Heart left ventricle (tissue), 13 donors: Measurements from ENCODE around the gene MVB12B.

ENCODE experiments used
- POLR2A ChIP-seq, 2 donors: fragments of 450-650 bp; IDR thresholded peaks; one replicate each; pipeline ENCODE4 v1.6.1; 2017; ENCODE audit warnings: antibody characterized with exemption in 2 of 2, mild to moderate bottlenecking in 2 of 2, moderate library complexity in 2 of 2
- TF ChIP-seq, protein P1 (sequence below), 12 donors: fragments of 200-600 bp; sonication (generic) in 4 of 12; IDR thresholded peaks; one replicate each; pipeline versions ENCODE4 v1.5.0 to v1.8.0; 2018 to 2022; ENCODE audit warnings: antibody characterized with exemption in 12 of 12, mild to moderate bottlenecking in 5 of 12
- donor health status: ischemic (EF 13 %, LVEDD 7.1; RV severe dilation, severe dysfunction).
- donor health status: DM: no; HTN: yes; CAD: no.
- donor health status: DM: no; HTN: no; CAD: no.
- donor health status: ischemic (EF 25% LVEDD 6.9; RV normal size, moderate dysfunction).
- donor health status: ischemic (EF 25% LVEDD 5.7; RV mildly dilated, moderate dysfunction).
- donor health status: ischemic (EF 35%, LVEDD 5.7; RV mildly dilated, moderate dysfunction).
- donor health status: nonischemic (EF 11% LVEDD 7.7; RV severe dilation, severe dysfunction).
- donor health status: DM: yes; HTN: yes; CAD: no.
- donor health status: PGD.
- donor health status: ischemic (EF 29% LVEDD 5.4; RV normal size, mild dysfunction).
- donor health status: nonischemic (EF 23%, LVEDD 6.1; RV moderate dilation, normal function).

DNA sequence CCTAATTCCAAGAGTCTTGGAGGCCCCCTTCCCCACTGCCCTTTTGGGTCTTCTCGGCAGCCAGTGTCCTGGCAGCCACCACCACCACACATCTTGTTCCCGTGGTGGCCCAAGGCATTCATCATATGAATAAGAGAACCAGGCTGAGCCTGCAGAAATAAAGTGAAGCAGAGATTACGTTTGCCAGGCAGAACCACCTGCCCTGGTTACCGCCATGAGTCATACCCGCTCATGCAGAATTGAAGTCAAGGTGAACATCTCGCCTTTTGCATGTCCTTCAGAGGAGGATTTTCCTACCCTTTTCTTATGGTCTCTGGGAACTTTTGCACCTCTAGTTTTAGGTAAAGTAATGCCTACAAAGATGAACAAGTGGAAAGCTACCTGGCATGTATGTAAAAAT lies 167.6 kb downstream of the MVB12B start:
- TF ChIP-seq POLR2A (IDR thresholded peaks at IDR 0.05): no peak
- TF ChIP-seq, protein P1, sequence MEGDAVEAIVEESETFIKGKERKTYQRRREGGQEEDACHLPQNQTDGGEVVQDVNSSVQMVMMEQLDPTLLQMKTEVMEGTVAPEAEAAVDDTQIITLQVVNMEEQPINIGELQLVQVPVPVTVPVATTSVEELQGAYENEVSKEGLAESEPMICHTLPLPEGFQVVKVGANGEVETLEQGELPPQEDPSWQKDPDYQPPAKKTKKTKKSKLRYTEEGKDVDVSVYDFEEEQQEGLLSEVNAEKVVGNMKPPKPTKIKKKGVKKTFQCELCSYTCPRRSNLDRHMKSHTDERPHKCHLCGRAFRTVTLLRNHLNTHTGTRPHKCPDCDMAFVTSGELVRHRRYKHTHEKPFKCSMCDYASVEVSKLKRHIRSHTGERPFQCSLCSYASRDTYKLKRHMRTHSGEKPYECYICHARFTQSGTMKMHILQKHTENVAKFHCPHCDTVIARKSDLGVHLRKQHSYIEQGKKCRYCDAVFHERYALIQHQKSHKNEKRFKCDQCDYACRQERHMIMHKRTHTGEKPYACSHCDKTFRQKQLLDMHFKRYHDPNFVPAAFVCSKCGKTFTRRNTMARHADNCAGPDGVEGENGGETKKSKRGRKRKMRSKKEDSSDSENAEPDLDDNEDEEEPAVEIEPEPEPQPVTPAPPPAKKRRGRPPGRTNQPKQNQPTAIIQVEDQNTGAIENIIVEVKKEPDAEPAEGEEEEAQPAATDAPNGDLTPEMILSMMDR (IDR thresholded peaks at IDR 0.05): no peak
